B cell (primary cell): Measurements from ENCODE around the gene DEF6.

Experiments used
- CTCF ChIP-seq: fragments of 200-600 bp; IDR thresholded peaks from one replicate; pipeline ENCODE4 v1.8.0; 2022; ENCODE audit warnings: antibody characterized with exemption, mild to moderate bottlenecking
- EZH2 ChIP-seq: IDR thresholded peaks from 2 replicates; pipeline ENCODE4 v1.6.1; 2012; ENCODE audit warnings: borderline replicate concordance, low read depth, mild to moderate bottlenecking, moderate library complexity, low read length; ENCODE audit not compliant: insufficient read depth, poor library complexity, severe bottlenecking

- TF ChIP-seq CTCF (no peak), EZH2 (no peak)
Measured at GRCh38 chr6:35343835-35344550, 46.4 kb downstream of the DEF6 start.
